NCI-H82 (cell line): ENCODE data around the gene HEXIM2.
"Not testable (repeated sequence)": the region's sequence is repeated elsewhere in the genome, so short reads cannot be mapped to it uniquely, and the experiment has no call there.

ENCODE experiments used
- DNase-seq: peaks from one replicate; lab custom pipeline; 2025; lab: John Stamatoyannopoulos, UW

HEXIM2 gene

DNA sequence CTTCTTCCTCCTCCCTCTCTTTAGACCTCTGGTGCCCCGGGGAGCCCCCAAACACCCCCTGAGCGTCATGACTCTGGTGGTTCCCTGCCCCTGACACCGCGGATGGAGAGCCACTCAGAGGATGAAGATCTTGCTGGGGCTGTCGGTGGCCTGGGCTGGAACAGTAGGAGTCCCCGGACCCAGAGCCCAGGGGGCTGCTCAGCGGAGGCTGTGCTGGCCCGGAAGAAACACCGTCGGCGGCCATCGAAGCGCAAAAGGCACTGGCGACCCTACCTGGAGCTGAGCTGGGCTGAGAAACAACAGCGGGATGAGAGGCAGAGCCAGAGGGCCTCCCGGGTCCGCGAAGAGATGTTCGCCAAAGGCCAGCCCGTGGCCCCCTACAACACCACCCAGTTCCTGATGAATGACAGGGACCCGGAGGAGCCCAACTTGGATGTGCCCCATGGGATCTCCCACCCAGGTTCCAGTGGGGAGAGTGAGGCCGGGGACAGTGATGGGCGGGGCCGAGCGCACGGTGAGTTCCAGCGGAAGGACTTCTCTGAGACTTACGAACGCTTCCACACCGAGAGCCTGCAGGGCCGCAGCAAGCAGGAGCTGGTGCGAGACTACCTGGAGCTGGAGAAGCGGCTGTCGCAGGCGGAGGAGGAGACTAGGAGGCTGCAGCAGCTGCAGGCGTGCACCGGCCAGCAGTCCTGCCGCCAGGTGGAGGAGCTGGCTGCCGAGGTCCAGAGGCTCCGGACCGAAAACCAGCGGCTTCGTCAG, 7.5 kb downstream of the HEXIM2 start:
- DNase-seq, result no peak

DNA sequence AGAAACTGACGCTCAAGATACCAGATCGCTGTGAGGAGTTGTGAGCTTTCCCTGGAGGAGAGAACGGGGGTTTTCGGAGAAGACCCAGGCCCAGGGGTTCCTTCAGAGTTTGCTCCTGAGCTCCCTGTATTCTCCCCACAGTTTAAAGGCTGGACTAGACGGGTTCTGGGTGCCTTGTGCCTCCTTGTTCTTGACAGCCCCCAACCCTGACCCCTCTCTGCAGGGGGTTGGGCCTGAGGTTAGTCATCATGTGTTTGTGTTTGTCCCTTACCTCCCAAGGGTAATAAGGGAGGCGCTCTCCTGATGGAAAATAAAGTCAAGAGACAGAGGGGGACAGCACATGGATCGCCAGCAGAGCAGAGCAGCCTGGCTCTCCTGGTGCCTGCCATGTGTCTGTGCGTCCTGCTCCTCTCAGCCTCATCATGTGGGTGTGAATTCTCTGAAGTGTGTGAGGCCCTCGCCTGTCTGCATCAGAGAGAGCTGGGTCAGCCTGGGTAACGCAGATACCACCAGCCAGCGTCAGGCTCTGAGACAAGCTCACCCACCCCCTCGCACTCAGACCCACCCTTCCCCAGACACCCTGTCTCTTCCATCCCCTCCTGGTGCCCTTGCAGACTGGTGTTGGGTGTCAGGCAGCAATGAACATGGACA, 8.7 kb downstream of the HEXIM2 start:
- DNase-seq, result no peak

- DNase-seq, result no peak
Measured at GRCh38 chr17:45170931-45171337, 9.3 kb downstream of the HEXIM2 start.

DNA sequence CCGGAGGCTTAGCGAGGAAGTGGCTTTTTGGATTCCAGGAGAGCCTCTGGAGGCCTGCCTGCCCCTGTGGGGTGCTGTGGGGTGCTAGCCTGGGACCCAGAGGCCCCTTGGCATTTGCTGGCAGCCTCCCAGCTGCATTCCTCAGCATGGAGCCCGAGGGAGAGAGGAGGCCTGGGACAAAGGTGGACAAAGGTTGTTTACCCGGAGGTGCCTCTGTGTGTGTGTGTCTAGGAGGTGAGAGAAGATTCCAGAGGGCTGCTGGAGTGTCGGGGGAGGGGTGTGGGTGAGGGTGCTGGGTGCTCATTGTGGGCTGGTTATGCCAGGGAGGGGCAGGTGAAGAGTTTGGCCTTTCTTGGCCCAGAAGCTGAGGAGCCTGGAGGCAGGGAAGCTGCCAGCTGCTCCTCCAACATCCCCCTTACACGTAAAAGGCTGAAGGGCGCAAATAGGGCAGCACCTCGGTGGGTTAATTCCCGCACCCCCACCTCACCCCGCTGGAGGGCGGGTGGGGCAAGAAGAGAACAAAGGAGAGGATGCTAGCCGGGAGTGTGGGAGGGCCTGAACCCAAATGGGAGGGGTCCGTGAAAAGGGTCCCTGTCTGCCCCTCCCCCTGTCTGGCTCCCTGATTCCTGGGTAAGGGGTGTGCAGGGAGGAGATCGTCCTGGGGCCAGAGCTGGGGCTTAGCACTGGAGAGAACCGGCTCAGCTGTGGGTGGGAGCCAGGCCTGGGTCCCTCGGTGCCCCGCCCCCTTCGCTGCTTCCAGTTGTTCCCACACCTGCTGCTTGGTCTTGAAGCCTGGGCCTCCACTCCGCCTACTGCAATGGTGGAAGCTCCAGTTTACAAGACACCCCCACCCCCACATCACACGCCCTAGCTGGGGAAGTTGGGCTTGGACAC, 9.9 kb downstream of the HEXIM2 start:
- DNase-seq, result peak; percentile 88

GRCh38 chr17:45172232-45172540, 10.5 kb downstream of the HEXIM2 start:
- no peak for DNase-seq

GRCh38 chr17:45172541-45173286, 11.0 kb downstream of the HEXIM2 start:
- peak; percentile 86 for DNase-seq

DNA sequence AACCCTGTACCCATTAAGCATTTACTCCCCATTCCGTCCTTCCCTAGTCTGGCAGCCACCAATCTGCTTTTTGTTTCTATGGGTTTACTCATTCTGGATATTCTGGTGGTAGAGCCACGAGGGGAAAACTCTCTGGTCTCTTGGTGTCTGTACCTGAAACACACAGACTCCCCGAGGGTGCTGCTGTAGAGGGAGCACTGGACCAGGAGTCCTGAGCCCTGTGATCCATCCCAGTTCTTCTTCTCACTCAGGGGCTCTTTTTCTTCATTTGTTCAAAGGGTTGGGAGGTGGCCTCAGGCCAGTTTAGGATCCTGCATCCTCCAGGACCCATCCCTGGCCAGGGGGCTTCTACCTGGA, 14.1 kb downstream of the HEXIM2 start:
- no peak for DNase-seq

DNA sequence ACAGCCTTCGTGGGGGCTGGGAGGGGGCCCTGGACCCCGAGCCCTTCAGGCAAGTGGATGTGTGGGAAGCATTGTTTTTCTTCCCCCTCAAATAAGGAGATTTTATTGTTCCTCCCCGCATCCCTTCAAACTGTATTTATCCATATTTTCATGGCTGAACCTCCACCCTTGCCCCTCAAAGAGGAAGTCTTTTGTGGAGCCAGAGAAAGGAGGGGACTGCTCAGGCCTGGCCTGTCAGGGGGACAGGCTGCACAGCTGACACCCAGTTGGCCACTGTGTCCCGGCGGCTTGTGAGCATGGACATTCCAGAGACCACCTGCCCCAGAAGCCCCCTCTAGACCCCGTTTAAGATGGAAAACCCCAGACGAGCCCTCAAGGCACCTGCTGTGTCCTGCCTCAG, 15.9 kb downstream of the HEXIM2 start:
- no peak for DNase-seq

DNA sequence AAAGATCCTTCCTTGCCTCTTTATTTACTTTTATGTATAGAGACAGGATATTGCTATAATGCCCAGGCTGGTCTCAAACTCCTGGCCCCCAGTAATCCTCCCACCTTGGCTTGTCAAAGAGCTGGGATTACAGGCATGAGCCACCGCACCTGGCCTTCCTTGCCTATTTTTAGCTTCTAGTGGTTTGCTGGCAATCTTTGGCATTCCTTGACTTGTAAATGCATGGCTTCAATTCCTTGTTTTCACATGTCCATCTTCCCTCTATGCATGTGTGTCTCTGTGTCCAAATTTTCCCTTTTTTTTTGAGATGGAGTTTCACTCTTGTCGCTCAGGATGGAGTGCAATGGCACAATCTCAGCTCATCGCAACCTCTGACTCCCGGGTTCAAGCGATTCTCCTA, 22.5 kb downstream of the HEXIM2 start:
- DNase-seq, result no peak

DNA sequence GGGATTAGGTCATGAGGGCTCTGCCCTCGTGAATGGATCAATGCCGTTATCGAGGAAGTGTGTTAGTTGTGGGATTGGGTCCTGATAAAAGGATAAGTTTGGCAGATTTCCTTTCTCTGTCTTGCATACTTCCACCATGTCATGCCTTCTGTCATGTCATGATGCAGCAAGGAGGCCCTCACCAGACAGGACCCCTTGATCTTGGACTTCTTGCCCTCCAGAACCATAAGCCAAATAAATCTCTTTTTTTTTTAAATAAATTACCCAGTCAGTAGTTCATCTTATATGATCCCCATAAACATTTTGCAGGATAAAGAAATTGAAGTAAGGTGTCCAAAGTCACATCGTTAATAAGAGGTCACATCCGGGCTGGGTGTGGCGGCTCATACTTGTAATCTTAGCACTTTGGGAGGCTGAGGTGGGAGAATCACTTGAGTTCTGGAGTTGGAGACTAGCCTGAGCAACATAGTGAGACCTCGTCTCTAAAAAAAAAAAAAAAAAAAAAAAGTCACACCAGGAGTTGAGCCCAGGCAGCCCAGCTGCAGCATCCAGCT, 25.2 kb downstream of the HEXIM2 start:
- peak; percentile 61 for DNase-seq

DNA sequence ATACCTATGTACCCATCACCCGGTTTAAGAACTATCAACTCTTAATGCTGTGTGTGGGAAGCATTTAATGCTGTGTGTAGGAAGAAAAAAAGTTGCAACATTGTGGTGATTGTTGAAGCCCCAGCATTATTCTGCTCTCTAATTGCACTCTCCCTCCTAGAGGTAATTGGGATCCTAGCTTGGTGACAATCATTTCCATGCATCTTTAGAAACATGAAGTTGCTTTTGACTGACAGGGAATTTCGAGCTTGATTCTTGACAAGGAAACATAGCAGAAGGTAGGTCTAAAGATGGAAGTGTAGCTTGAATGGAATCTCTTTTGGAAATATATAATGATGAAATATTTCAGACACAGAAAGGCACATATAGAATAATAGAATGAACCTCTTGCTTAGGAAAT, 27.3 kb downstream of the HEXIM2 start:
- no peak for DNase-seq

DNA sequence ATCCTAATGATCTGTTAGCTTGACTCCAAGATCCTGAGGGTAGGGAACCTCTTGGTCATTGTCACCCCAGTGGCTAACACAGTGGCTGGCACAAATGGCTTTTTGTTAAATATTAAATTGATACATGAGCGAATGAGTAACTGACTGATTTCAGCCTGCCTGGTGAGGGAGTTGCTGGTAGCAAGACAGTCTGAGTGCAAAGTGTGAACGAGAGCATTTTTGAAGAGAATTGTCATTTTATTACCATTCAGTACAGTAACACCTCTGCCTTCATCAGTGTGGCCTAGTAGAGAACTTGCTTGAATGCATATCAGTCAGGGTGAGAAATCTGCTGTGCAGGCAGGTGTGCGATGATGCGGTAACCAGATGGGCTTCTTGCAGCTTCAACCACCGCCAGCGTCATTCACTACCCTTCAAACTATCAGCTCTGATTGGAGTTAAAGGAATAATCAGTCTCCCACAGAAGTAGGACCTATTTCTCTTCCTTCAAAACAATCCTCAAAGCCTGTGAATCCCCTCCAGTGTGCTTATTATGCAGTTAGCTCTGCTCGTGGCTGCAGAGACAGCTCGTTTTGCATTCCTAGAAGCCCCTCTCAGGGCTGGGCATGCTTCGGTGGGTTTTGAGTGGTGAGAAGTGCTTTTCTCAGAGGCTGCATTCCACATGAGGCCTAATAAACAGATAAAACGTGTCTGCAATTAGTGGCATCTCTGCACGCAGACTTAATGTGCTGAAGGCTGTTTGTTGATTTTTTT, 29.0 kb downstream of the HEXIM2 start:
- no peak for DNase-seq

DNA sequence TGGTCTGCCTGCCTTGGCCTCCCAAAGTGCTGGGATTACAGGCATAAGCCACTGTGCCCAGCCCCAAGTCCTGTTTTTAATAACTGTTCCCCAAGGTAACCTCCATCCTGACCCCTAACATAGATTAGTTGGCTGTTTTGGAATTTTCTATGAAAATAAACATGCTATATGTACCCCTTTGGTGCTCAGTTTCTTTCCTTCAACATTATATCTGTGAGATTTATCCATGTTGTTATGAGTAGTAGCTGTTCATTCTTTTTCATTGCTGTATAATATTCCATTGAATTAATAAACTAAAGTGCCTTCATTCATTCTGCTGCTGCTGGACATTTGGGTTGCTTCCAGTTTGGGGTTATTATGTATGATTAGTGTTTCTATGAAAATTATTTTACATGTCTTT, 33.7 kb downstream of the HEXIM2 start:
- DNase-seq, result no peak

- DNase-seq, result peak; percentile 38
Measured at GRCh38 chr17:45197108-45197507, 35.4 kb downstream of the HEXIM2 start.

GRCh38 chr17:45197555-45198334, 36.1 kb downstream of the HEXIM2 start:
- DNase-seq, result peak; percentile 95

DNA sequence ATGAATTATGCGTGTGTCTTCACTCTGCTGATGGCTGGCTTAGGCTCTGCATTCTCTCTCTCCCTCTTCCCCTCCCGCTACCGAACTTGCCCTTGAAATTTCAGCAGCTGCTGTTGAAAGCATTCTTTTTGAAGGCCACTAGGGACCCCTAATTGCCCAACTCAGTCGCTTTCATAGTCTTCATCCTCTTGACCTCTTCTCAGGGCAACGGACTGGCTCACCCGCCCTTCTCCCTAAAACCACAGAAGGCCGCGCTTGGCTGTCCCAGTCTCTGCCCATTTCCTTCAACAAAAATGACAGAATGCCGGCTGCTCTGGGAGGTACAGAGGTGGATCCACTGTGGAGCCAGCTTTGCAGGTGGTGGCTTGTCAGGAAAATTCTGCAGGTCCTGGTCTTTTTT, 39.0 kb downstream of the HEXIM2 start:
- no peak for DNase-seq

DNA sequence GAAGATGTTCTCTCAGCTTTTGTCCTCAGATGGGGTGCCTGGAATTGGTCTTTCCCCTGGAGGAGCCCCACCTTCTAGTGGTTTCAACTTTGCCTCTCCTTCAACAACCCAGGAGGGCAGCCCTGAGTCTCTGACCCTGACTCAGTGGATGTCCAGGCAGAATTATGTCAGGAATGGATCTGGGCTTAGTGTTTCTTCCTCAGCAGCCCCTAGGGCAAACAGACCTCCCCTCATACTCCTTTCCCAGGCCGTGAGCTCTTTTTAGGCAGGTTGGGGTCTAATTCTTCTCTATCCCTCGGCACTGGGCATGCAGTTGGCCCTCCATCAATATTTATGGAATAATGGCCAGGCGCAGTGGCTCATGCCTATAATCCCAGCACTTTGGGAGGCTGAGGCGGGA, 39.8 kb downstream of the HEXIM2 start:
- DNase-seq, result no peak

GRCh38 chr17:45201880-45202279, 40.2 kb downstream of the HEXIM2 start:
- not testable (repeated sequence) for DNase-seq

DNA sequence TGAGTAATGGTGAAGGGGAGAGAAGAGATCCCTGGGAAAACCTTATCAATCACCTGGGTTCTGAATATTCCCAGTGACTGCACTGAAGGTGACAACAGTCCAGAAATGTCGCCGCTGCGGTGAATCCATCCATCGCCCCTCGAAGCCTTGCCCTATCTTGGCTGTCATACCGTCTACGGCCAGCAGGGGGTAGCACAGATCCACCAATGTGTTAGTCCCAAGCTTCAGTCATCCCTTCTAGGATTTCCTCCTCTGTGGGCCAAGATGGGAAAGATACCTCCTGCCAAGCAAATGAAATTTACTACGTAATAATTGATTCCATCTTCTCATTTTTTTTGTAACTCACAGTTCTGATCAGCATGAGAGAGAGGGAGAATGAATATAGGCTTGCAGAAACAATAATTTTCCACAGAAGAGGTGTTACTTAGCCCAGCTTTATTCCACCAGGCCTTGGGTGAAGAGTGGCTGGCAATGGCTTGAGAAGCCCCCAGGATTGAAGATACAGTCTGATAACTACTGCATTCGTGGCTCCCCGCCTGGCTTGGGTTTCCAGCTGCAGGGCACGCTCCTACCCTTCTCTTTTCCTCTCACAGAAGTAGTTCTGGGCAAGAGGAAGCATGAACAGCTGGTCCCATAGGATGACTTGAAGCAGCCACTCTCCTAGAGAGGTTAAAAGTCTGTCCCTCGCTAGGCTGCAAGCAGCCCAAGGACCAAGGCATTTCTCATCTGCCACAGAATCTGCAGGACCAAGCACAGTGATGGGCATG, 57.4 kb downstream of the HEXIM2 start:
- DNase-seq, result peak; percentile 93
